Measurements from ENCODE around the gene EPB41L5.
"Not testable (repeated sequence)": the region's sequence is repeated elsewhere in the genome, so short reads cannot be mapped to it uniquely, and the experiment has no call there.

The EPB41L5 gene

DNA sequence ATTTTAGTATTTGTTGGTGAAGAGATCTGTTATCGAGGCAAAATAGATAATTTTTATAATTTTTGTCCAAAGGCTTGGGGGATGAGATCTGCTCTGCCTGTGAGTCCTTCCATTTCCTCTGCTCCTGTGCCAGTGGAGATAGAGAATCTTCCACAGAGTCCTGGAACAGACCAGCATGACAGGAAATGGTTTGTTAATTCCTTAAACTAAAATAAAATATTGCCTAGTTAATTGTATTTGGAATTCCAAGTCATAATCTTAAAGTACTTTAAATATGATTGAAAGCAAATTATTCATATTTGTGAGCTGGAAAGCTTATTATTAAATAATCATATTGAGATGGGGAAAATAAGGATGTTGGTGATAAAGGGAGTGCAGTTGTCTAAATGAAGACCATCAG, 87.8 kb downstream of the EPB41L5 start:
- DNase-seq (ENCODE audit: low read depth) = no peak

DNA sequence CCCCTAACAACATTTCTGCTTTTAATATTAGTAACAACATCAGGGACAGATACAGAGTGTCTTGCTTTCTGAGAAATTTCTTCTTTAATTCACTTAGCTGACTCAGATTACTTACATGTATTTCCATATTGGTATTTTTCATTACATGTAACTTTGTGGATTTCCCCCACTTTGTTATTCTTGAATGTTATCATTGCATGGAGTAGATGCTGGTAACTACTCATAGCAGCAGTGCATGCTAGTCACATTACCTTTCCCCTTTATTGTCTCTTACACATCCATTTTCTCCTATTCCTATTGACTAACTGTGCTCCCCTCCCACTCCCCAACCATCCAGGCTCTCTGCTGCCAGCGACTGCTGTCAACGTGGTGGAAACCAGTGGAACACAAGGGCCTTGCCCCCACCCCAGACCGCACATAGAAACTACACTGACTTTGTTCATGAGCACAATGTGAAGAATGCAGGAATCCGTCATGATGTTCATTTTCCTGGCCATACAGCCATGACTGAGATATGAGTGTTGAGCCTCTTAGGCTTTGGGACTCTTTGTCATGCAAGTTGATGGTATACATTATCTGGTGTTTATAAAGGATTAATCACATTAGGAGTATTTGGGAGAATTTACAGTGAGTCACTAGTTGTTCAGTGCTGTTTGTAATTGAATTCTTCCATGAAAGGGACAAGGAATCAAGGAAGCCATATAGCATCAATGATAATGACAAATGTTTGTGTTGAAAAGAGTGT, 91.0 kb downstream of the EPB41L5 start:
- DNase-seq (ENCODE audit: low read depth) = no peak

DNA sequence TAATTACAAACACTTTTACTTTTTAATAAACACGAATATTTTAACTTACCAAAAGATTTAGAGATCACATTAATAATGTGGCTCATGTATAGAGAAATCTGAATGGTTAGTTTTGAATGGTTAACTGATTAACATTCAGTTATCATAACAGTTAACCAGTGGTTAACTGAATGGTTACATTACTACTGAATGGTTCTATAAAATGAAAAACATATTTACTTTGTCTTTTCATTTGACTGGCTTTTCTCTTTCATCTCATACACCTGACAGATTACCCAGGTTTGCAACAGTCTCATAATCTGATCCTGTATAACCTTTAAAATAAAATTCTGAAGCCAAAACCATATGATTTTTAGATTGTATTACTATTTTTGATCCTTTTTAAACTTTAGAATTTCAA, 91.9 kb downstream of the EPB41L5 start:
- no peak for DNase-seq (ENCODE audit: low read depth)

DNA sequence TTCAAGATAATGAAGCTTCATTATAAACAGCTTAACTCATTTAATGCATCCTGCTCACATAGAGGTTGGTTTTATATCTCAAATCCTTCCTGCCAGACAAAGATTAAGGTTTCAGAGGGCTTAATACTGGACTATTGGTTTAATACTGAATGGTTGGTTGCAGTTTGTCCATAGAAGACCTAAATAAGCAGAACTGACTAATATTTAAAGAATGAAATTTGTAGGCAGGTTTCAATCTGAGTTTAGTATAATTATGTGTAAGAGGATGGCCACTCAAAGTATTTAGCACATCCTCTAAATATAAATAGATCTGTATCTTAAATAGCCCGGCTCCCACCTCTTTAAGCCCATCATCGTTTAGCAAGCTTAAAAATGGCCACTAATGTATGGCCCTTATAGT, 92.5 kb downstream of the EPB41L5 start:
- DNase-seq (ENCODE audit: low read depth) = no peak

DNA sequence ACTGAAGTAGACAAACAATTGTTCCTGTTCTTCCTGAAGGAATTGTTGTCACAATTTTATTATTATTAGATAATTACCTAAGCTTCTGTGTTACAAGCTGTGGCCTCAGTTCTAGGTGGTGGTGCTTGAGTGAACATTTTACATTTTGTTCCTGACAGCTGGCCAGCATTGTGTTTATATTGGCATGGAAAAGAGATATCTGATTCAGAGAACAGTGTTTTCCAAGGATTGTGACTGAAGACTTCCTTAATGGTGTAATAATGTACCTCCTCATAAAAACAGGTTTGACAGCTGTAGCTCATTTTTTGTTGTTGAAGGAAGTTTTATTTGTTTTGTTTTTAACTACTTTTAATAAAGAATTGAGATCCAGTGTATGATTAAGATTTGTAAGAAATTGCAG, 95.2 kb downstream of the EPB41L5 start:
- no peak for DNase-seq (ENCODE audit: low read depth)

DNA sequence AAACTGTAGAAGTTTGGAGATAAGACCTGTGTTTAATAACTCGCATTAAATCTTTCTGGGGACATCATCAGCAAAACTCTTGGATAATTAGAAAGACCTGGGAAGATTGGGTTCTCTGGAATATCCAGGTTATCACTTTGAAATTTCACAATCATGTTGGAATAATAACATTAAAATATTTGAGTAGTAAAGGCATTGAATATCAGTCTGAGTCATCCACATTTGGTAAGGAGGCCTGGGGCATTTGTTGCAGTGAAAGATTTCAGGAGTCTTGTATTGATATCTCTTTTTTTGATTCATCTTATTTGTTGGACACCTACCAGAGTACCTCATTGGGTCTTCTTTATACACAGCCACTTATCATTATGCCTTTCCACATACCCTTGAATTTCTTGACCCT, 95.9 kb downstream of the EPB41L5 start:
- no peak for DNase-seq (ENCODE audit: low read depth)

DNA sequence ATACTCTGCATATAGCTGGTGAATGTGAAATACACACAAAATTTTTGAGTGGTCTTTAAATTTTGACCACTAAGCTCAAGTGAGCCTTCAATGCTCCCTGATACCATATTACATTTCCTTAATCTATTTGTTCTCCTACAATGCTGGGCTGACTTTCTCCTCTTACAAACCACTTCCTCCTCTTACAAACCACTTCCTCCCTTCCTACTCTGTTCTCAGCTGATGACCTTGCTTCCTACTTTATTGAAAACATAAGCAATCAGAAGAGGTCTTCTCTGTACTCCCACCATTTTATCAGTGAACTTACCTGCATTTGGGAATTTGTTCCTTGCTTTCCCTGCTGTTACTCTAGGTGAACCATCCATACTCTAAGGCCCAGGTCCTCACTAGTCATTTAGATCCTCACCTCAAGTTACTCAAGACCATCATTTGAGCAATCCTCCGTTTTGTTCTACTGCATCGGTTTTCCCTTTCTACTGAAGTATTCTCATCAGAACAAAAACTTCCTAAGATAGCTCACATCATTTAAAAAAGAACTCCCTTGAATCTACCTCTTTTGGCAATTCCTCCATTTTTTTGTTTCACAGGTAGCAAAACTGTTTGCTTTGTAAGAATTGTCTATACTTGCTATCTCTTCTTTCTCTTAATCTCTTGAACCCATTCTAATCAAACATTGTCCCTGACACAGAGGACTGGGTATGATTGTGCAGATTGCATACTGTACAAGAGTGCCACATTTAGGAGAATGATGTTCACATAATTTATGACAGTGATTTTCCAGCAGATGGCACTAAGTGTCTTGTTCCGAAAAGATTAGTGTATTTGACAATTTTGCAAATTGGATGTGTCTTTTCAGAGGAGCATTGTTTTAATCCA, 96.5 kb downstream of the EPB41L5 start:
- DNase-seq (ENCODE audit: low read depth) = no peak

DNA sequence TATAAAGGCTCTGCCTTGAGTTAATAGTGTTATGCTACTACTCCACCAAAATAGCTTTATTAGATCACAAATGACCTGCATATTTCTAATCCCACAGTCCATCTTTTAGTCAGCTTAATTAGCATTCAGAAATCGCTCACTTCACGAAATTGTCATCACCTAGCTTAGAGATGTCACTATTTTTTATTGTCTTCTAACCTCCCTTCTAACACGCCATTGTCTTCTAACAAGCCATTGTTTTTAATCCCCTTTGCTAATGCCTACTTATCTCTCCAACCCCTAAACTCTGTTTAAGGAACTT, 97.1 kb downstream of the EPB41L5 start:
- DNase-seq (ENCODE audit: low read depth) = no peak

DNA sequence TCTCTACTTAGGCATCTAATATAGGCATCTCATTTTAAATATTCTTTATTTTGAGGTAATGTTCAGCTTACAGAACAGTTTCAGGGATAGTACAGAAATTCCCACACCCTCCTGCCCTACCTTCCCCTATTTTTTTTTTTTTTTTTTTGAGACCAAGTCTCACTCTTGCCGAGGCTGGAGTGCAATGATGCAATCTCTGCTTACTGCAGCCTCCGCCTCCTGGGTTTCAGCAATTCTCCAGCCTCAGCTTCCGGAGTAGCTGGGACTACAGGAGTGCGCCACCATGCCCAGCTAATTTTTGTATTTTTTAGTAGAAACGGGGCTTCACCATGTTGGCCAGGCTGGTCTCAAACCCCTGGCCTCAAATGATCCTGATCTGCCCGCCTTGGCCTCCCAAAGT, 97.6 kb downstream of the EPB41L5 start:
- no peak for DNase-seq (ENCODE audit: low read depth)

DNA sequence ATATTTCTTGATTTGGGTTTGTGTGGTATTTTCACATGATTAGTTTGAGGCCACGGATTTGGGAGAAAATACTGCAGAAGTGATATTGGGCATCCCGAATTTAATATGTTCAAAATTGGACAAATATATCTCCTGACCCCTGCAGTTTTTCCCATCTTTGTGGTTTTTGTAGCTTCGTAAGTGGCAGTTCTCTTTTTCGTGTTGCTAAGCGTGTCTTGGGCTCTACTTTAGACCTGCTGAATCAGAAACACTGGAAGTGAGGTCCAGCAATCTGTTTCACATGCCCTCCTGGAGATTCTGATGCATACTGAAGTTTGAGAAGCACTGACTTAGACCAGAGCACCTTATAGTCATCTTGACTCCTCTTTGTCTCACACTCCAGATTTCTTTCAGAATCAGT, 98.3 kb downstream of the EPB41L5 start:
- DNase-seq (ENCODE audit: low read depth) = no peak

DNA sequence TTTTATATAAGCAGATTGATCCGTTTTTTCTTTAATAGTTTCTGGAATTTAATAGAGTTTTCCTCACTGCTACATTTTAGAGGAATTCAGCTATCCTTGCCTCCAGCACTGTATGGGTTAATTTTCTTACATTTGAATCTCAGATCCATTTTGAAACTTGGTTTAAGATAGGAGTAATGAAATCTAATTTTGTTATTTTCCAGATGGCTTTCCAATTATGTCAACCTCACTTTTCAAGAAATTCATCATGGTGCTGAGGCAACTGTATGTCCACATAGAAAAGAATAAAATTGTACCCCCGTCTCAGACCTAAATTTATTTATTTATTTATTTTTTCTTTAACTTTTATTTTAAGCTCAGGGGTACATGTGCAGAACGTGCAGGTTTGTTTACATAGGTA, 105.1 kb downstream of the EPB41L5 start:
- DNase-seq (ENCODE audit: low read depth) = no peak

DNA sequence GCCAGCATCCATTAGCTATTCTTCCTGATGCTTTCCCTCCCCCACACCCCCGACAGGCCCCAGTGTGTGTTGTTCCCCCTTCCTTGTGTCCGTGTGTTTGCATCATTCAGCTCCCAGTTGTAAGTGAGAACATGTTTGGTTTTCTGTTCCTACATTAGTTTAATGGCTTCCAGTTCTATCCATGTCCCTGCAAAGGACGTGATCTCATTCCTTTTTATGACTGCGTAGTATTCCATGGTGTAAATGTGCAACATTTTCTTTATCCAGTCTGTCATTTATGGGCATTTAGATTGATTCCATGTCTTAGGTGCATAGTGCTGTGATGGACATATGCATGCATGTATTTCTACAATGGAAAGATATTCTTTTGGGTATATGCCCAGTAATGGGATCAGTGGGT, 105.6 kb downstream of the EPB41L5 start:
- no peak for DNase-seq (ENCODE audit: low read depth)

DNA sequence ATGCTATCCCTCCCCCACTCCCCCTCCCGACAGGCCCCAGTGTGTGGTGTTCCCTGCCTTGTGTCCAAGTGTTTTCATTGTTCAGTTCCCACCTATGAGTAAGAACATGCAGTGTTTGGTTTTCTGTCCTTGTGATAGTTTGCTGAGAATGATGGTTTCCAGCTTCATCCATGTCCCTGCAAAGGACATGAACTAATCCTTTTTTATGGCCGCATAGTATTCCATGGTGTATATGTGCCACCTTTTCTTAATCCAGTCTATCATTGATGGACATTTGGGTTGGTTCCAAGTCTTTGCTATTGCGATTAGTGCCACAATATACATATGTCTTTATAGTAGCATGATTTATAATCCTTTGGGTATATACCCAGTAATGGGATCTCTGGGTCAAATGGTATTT, 108.5 kb downstream of the EPB41L5 start:
- DNase-seq (ENCODE audit: low read depth) = not testable (repeated sequence)

DNA sequence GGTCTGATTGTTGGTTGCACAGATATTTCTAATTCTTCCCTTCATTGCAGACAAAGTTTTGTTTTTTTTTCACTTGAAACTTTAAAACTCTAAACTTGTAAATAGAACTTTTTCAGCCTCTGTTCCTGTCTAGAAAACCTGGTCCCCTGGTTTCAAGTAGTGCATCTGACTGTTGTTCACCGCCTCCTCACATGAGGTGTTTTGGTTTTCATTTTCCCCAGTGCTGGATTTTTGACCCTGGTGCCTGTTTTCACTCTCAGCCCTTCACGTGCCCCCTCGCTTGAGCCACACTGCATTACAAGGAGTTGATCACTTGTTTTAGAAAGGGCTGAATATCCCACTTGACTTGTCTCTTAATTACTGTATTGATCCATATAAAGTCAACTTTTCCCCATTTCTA, 110.2 kb downstream of the EPB41L5 start:
- no peak for DNase-seq (ENCODE audit: low read depth)

DNA sequence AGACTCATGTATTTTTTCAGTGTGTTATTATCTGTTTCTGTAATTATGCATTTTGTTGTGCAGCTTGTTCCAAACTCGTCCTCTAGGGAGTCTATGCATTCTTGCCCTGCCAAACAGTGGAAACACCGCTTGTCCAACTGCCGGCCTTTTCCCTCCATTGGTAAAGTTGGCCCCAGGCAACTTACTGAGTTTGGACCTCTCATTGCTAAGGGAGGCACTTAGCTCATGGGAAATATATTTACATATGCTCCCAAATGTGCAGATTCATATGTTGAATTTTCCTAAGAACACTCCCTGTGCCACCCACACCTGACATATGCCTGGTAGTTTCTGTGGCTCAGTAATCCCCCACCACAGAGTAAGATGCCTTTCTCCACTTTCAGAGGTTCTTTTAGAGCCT, 112.3 kb downstream of the EPB41L5 start:
- no peak for DNase-seq (ENCODE audit: low read depth)

DNA sequence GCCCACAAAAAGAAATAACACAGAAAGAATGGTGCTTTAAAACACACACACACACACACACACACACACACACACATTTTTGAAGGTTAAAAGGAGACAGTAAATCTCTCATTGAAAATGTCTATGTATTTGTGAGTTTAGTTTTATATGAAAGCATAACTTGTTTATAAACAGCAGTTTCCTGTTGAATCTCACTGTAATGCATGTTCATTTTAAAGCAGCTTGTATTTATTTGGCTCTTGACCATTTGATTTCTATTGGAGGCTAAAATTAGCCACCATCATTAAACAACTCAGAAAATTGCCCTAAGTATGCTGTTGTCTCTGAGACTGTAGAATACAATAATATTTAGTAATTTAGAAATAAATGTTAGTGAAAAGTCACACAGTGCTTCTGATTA, 115.3 kb downstream of the EPB41L5 start:
- DNase-seq (ENCODE audit: low read depth) = no peak

DNA sequence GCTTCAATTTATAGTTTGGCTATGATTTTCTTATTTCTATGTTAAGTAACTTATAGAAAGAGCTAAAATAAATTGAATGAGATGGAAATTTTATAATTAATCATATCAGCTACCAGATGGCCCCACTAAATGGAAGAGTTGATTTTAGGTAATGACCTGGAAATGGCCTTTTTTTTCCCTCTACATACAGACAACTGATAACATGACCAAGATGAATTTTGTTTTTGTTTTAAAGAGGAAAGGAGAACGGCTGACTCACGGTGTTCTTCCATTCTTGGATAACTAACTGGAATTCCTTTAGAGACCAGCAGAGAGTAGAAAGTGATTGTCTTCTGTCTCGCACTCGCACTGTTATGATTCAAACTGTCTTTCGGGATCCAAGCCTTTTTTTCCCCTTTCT, 119.3 kb downstream of the EPB41L5 start:
- DNase-seq (ENCODE audit: low read depth) = no peak

DNA sequence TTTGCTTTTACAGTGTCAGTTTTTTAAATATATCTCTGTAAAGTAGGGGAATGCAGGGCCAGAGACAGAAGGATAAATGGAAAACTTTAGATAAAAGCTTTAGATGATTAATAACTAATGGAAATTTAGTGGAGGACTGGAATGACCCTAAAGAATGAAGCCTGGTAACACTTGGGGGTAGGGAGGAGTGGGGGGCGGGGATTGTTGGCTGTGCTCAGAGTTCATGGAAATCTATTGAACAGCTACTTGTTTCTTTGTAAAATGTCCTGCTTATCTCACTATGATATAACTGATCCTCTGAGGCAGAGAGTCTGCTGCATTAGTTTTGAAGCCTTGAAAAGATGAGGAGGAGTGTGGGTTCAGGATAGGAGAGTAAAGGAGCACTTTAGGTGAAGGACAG, 119.8 kb downstream of the EPB41L5 start:
- DNase-seq (ENCODE audit: low read depth) = no peak

DNA sequence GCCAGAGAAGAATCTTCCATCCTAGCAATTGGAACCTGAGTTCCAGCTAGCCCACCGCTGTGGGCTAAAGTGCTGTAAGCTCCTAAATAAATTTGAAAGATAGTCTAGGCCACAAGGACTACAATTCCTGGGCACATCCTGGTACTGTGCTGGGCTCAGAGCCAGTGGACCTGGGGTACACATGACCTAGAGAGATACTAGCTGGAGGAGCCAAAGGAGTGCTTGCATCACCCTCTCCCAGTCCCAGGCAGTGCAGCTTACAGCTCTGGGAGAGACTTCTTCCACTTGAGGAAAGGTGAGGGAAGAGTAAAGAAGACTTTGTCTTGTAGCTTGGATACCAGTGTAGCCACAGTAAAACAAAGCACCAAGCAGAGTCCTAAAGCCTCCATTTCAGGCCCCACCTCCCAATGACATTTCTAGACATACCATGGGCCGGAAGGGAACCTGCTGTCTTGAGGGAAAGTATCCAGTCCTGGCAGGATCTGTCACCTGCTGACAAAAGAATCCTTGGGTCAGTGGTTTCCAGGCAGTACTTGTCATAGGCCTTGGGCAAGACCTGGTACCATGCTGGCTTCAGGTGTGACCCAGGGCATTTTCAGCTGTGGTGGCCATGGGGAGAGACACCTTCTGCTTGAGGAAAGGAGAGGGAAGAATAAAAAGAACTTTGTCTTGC, 120.8 kb downstream of the EPB41L5 start:
- no peak for DNase-seq (ENCODE audit: low read depth)

DNA sequence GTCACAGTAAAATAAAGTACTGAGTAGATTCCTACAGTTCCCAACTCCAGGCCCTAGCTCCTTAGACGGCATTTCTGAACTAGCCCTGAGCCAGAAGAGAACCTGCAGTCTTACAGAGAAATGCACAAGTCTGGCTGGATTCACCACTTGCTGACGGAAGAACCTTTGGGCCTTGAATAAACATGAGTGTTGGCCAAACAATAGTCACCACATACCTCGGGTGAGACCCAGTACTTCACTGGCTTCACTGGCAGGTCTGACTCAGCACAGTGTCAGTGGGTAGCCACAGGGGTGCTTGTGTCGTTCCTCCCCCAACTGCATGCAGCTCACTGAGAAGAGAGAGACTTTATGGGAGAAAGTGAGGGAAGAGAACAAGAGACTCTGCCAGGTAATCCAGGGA, 121.4 kb downstream of the EPB41L5 start:
- no peak for DNase-seq (ENCODE audit: low read depth)

DNA sequence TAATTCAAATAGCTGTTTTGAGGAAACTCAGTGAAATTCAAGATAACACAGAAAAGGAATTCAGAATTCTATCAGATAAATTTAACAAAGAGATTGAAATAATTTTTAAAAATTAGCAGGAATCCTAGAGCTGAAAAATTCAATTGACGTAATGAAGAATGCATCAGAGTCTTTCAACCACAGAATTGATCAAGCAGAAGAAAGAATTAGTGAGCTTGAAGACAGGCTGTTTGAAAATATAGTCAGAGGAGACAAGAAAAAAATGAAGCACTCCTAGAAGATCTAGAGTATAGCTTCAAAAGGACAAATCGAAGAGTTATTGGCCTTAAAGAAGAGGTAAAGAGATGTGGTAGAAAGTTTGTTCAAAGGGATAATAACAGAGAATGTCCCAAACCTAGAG, 122.1 kb downstream of the EPB41L5 start:
- DNase-seq (ENCODE audit: low read depth) = not testable (repeated sequence)

DNA sequence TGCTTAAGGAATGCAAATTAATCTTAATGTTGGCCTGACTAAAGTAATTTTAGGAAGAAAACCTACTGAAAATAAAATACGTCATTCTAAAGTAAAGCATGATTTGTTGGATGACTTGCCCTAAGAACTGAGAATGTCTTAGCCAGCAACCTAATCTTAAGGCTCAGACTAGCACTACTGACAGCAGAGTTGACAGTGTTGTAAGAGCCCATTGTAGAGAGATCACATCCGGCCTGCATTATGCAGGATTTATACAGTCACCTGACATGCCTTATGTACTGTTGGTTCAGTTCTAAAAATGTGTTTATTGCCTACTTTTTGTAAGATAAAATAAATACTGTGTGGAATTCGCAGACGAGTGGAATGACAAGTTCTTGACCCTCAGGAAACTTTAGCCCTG, 128.0 kb downstream of the EPB41L5 start:
- no peak for DNase-seq (ENCODE audit: low read depth)

All from T follicular helper cell (primary cell).